GM12892 (cell line): ENCODE measurements around the gene EREG.

Experiments used
- POLR2A ChIP-seq: IDR thresholded peaks from 2 replicates; pipeline ENCODE4 v1.6.1; 2011; ENCODE audit warnings: low read depth, low read length, control low read depth
- TAF1 ChIP-seq: IDR thresholded peaks from 2 replicates; pipeline ENCODE4 v1.6.1; 2011; ENCODE audit warnings: low read depth, mild to moderate bottlenecking, control low read depth, low read length, borderline replicate concordance

- TF ChIP-seq POLR2A: no peak
- no peak for TF ChIP-seq TAF1
Measured at GRCh38 chr4:74391890-74392475, 27.0 kb downstream of the EREG start.
